Adipose tissue (tissue), 3 donors: ENCODE measurements around the gene TMEM86B. TPM values are rescaled to one million over a fixed set of nuclear protein-coding genes. Genes with fewer than 3 reads are reported as not detected.
"Not testable (repeated sequence)": the region's sequence is repeated elsewhere in the genome, so short reads cannot be mapped to it uniquely, and the experiment has no call there.

ENCODE experiments used
- H3K27ac ChIP-seq: one replicate; pipeline ENCODE4 v1.5.1; 2013; ENCODE audit warnings: low read depth, low read length
- WGBS, 3 donors: extraction: QIAGEN DNeasy Blood & Tissue Kit; methylation state at CpG; one replicate each; pipeline ENCODE4 v1.1.7; 2013; 5-methylcytosine and 5-hydroxymethylcytosine counted together
- polyA plus RNA-seq, 3 donors: library from polyadenylated mRNA; stranded (reverse); fragments of 200-250 nt; gene quantifications; one replicate each; pipeline ENCODE4 v1.2.3, GENCODE V29; 2013
- donor health status: healthy with polysubstance abuse.
- donor health status: Bipolar disorder and iron deficiency.
- donor health status: healthy.

Gene TMEM86B
- polyA plus RNA-seq, 3 donors = 2.1 to 4.0 (median 2.3) TPM

- WGBS, 3 donors = 88 to 93% (median 90%) methylated on average over 23 to 25 of the region's 25 CpGs
- no peak overlapping the region for H3K27ac ChIP-seq
Observed at GRCh38 chr19:55227241-55228014, 1.1 kb downstream of the TMEM86B start.

GRCh38 chr19:55226788-55227187 is 1.8 kb downstream of the TMEM86B start:
- H3K27ac ChIP-seq = no peak overlapping the region
- 80 to 86% (median 82%) methylated on average over 18 of the region's 18 CpGs for WGBS, 3 donors

DNA sequence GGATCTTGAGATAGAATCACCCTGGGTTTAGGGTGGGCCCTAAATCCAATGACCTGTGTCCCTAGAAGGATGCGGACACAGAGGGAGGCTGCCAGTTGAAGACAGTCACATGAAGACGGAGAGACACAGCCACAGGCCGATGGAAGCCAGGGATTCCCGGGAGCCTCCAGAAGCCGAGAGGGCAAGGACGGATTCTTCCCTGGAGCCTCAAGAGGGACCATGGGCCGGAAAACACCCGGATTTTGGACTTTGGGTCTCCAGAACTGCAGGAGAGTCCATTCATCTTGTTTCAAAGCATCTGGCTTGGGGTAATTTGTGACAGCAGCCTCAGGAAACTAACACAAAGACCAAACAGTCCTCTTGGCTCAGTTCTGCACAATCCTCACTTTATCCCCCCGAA is 2.3 kb downstream of the TMEM86B start:
- H3K27ac ChIP-seq = no peak overlapping the region
- WGBS, 3 donors = 80 to 89% (median 88%) methylated on average over 9 of the region's 9 CpGs

DNA sequence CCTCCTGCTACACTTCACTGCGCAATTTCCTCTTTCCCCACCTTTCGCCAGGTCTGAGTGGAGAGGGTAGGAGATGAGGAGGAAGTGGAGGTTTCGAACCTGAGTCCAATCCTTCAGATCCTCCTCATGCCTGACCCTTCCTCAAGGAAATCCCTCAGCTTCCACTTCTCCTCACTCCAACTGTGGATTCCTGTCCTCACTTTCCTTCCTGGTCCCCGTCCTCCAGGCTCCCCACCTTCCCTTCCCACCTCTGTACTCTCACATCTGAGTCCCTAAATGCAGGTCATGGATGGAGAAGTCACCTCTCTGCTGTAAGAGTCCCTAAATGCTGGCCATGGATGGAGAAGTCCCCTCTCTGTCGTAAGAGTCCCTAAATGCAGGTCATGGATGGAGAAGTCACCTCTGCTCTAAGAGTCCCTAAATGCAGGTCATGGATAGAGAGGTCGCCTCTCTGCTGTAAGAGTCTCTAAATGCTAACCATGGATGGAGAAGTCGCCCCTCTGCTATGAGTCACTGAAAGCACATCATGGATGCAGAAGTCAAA is 3.1 kb downstream of the TMEM86B start:
- WGBS, 3 donors = 78 to 91% (median 81%) methylated on average over 7 of the region's 7 CpGs
- no peak overlapping the region for H3K27ac ChIP-seq

DNA sequence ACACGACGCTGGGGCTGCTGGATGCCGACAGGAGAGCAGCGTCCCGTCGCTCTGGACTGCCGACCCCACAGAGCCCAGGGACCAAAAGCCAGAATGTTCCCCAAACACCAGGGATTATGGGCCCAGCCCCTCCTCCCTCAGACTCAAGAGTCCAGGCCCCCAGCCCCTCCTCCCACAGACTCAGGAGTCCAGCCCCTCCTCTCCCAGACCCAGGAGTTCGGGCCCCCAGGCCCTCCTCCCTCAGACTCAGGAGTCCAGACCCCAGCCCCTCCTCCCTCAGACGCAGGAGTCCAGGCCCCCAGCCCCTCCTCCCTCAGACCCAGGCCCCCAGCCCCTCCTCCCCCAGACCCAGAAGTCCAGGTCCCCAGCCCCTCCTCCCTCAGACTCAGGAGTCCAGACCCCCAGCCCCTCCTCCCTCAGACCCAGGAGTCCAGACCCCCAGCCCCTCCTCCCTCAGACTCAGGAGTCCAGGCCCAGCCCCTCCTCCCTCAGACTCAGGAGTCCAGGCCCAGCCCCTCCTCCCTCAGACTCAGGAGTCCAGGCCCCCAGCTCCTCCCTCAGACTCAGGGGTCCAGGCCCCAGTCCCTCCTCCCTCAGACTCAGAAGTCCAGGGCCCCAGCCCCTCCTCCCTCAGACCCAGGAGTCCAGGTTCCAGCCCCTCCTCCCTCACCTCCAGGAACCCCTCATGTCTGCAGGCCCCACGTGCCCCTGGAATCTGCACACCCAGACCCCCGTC is 3.7 kb downstream of the TMEM86B start:
- 55 to 70% (median 56%) methylated on average over 11 of the region's 11 CpGs for WGBS, 3 donors
- not testable (repeated sequence) for H3K27ac ChIP-seq

DNA sequence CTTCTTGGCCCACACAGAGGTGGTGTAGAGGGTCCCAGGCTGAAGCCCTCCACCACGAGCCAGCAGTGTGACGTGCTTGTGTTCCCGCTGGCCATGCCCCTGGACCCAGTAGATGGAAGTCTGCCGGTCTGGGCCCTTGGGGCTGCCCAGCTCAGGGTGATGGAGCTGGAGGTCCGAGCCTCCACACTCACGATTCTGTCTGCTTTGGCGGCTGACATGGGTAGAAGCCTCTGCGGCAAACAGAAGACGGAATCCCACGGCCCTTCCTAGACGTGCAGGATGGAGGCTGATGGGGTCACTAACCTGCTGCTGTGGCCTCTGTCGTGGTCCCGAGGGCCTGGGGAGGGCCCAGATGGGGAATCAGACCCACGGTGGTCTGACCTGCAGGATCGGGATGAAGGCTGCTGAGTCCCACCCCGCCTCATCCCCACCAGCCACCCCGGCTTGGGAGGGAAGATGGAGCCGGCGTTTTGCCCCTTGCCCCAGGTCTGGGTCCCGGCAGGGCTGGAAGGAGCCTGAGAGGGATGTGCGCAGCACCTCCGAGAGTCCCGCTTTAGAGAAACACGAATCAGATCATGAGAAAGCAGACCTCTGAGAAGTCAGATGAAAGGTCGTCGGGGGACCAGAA is 4.4 kb downstream of the TMEM86B start:
- 77 to 79% (median 79%) methylated on average over 26 of the region's 26 CpGs for WGBS, 3 donors
- no peak overlapping the region for H3K27ac ChIP-seq

- 80 to 86% (median 85%) methylated on average over 17 of the region's 17 CpGs for WGBS, 3 donors
- H3K27ac ChIP-seq = no peak overlapping the region
Observed at GRCh38 chr19:55223291-55224037, 5.1 kb downstream of the TMEM86B start.

DNA sequence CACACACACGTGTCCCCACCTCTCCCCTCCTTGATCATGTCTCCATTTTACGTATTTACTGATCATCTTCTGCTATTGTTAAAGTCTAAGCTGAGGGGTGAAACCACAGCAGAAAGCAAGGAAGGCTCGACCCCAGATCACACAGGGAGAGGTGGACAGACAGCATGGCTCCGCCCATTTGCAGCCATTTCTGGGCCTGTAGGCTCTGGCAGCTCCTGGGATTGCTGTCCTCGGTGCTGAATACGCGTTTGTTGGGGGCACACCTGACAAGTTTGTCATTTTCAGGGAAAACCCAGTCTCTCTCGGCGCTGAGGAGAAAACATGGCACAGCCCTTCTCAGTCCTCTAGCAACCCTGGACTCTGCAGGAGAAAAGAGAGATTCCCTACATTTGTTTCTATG is 8.0 kb downstream of the TMEM86B start:
- WGBS, 3 donors = 77 to 85% (median 81%) methylated on average over 9 of the region's 9 CpGs
- no peak overlapping the region for H3K27ac ChIP-seq

- 3 to 4% (median 3%) methylated on average over 36 of the region's 36 CpGs for WGBS, 3 donors
Observed at GRCh38 chr19:55216461-55217198, 11.9 kb downstream of the TMEM86B start.

GRCh38 chr19:55213547-55213946 is 15.0 kb downstream of the TMEM86B start:
- 79 to 82% (median 82%) methylated on average over 7 of the region's 7 CpGs for WGBS, 3 donors
- H3K27ac ChIP-seq = no peak overlapping the region

More at GRCh38 chr19:55216461-55217198, 11.9 kb downstream of the TMEM86B start:
- no peak overlapping the region for H3K27ac ChIP-seq

DNA sequence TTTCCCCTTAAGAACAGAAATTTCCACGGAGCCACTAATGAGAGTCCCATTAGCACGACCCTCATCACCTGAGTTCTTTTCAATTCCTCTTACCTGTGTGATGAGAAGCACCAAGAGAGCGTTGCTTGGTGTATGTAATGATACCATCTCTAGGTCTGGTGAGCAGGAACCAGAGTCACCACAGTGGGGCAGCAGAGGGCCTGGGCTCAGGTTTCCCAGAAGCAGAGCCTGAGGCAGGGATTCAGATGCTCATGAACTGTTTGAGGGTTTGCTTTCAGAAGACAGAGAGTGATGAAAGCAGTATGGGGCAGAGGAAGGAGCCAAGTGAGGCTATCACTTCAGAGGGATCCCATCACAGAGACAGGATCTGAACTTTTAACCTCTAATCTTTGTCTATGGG is 16.1 kb downstream of the TMEM86B start:
- WGBS, 3 donors = 77 to 95% (median 82%) methylated on average over 3 of the region's 3 CpGs
- no peak overlapping the region for H3K27ac ChIP-seq

DNA sequence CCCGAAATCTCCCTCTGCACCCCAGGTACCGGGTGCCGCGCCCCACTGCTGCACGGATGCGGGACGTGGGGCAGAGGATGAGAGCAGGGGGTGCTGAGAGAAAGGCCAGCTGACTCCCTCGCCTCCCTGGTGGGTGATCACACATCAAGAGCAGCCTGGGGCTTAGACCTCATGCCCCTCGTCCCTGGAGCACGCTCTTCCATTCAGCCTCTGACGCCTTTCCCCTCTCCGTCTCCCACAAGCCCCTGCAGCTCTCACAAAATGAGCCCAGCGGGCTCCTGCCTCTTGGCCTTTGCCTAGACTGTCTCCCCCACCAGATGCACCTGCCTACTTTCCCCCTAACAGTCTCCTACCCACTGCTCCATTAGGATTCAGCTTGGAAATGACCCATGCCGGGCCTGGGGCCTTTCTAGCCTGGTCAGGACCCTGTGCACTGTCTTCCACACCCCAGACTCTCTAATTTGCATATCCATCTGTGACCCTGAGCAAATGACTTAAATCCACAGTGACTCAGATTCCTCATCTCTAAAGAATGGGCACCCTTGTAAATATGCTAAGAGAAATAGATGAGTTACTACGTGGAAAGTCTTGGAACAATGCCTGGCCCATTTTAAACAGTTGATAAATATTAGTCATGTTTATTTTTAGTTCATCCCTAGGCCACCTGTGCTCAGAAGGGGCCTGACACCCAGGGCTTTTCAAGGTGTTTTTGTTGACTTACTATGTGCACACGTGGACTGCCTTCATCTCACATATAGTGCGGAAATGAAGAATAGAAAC is 18.7 kb downstream of the TMEM86B start:
- 63 to 70% (median 66%) methylated on average over 17 of the region's 17 CpGs for WGBS, 3 donors
- H3K27ac ChIP-seq = no peak overlapping the region

GRCh38 chr19:55208880-55209692 is 19.5 kb downstream of the TMEM86B start, which contains the start of gene PTPRH:
TSS of gene PTPRH (minus strand) at chr19:55209501. CDS start at chr19:55209433, 68 bp downstream.
- H3K27ac ChIP-seq = no peak within 1 kb of the TSS

DNA sequence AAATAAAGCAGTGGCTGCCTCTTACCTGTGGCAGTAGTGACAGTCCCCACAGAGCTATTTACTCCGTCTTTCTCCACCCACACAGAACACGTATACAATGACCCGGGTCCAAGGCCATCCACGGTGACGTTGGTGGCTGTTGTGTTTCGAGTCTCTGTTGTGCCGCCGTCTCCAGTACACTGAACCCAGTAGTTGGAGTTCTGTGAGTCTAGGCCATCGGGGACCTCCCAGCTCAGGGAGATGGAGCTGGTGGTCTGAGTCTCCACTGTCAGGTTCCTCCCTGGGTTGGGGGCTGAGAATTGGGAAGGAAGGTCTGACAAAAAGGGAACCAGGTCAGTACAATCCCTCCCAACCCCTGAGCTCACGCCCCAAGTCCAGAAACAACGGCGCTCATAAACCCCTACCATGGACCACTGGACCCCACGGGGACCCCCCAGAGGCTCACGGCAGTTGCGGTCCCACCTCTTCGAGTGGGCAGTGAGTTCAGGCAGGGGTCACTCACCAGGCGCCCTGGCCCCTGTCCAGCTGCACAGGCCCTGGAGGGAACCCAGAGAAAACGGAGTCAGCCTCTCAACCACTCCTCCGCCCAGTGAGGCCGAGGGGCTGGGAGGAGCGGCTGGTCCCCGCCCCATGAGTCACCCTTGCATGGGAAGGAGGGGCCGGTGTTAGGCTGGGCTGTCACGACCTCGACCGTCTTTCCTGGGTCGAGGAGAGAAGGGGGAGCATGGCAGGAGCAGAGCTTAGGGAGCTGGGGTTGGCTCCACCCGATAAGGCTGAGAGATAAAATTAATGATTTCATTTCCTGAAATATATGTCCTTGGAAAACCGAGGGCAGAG is 21.7 kb downstream of the TMEM86B start:
- WGBS, 3 donors = 15 to 32% (median 20%) methylated on average over 29 of the region's 29 CpGs
- no peak overlapping the region for H3K27ac ChIP-seq

More at GRCh38 chr19:55208880-55209692, 19.5 kb downstream of the TMEM86B start, which contains the start of gene PTPRH:
- 52 to 59% (median 57%) methylated on average over 17 of the region's 18 CpGs for WGBS, 3 donors

DNA sequence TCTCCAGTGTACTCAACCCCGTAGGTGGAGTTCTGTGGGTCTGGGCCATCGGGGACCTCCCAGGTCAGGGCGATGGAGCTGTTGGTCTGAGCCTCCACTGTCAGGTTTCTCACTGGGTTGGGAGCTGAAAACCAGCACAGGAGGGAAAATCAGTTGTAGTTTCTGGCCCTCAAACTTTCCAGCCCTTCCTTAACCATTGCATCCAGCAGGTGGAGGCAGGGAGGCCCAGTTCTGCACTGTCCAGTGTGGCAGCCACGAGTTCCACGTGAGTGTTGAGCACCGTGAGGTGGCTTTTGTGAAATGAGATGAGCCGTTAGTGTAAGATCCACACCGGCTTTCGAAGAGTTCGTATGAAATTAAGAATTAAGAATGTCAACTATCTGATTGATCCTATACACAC is 26.4 kb downstream of the TMEM86B start:
- WGBS, 3 donors = 65 to 75% (median 65%) methylated on average over 10 of the region's 10 CpGs
- H3K27ac ChIP-seq = not testable (repeated sequence)
